Measurements from ENCODE around the gene FIG4. TPM values are rescaled to one million over a fixed set of nuclear protein-coding genes. Genes with fewer than 3 reads are reported as not detected.

The FIG4 gene
- polyA plus RNA-seq, 1 experiment, result 11.2 TPM

DNA sequence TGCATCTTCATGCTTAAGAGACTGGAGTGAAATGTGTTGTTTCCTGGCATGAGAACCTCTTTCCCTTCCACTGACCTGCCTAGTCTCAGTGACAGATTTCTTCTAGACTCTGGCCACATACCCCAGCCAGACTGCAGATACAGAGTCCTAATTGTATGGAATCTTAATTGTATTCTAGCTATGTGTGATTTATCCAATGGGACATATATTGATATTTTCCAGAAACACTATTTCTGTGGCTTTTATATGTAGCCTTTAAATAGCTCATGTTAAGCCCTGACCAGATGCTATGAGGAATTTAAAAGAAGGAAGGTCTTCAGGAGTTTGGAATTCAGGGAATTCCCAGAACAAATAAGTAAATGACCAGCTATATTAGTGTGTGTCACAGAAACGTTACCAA is 99.0 kb downstream of the FIG4 start:
- no peak overlapping the region for H3K4me3 ChIP-seq (ENCODE audit: low read depth, low read length)
- TF ChIP-seq, protein P1, sequence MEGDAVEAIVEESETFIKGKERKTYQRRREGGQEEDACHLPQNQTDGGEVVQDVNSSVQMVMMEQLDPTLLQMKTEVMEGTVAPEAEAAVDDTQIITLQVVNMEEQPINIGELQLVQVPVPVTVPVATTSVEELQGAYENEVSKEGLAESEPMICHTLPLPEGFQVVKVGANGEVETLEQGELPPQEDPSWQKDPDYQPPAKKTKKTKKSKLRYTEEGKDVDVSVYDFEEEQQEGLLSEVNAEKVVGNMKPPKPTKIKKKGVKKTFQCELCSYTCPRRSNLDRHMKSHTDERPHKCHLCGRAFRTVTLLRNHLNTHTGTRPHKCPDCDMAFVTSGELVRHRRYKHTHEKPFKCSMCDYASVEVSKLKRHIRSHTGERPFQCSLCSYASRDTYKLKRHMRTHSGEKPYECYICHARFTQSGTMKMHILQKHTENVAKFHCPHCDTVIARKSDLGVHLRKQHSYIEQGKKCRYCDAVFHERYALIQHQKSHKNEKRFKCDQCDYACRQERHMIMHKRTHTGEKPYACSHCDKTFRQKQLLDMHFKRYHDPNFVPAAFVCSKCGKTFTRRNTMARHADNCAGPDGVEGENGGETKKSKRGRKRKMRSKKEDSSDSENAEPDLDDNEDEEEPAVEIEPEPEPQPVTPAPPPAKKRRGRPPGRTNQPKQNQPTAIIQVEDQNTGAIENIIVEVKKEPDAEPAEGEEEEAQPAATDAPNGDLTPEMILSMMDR (IDR thresholded peaks at IDR 0.05; ENCODE audit: insufficient read depth, low read depth, low read length), result no peak
- H3K27me3 ChIP-seq (ENCODE audit: control insufficient read depth, insufficient read depth, low read length), result no peaks in the 10 kb centered on the region
- POLR2A ChIA-PET, result no interaction called here
- no peaks in the 10 kb centered on the region for H3K36me3 ChIP-seq (ENCODE audit: control insufficient read depth, insufficient read depth, low read length)
- CTCF ChIA-PET, result interaction anchor here (0.6 to 1.3 kb wide), 4 partner anchors 9 to 250 kb away, joined by 3 to 8 read pairs (median 4); no protein-coding TSS in a partner anchor
- DNase-seq (ENCODE audit: low read depth), result peak; percentile 56

GRCh38 chr6:109791301-109791700 is 100.2 kb downstream of the FIG4 start:
- POLR2A ChIA-PET, result interaction anchor here (0.6 kb wide), 1 partner anchor 718 kb away, joined by 3 read pairs; no protein-coding TSS in a partner anchor
- CTCF ChIA-PET, result interaction anchor here (1.3 kb wide), 1 partner anchor 248 kb away, joined by 4 read pairs; no protein-coding TSS in a partner anchor
- TF ChIP-seq, protein P1 (IDR thresholded peaks at IDR 0.05; ENCODE audit: insufficient read depth, low read depth, low read length), result no peak
- no peak for DNase-seq (ENCODE audit: low read depth)
- no peaks in the 10 kb centered on the region for H3K27me3 ChIP-seq (ENCODE audit: control insufficient read depth, insufficient read depth, low read length)
- H3K4me3 ChIP-seq (ENCODE audit: low read depth, low read length), result no peak overlapping the region
- H3K36me3 ChIP-seq (ENCODE audit: control insufficient read depth, insufficient read depth, low read length), result no peaks in the 10 kb centered on the region

- no peak overlapping the region for H3K4me3 ChIP-seq (ENCODE audit: low read depth, low read length)
- TF ChIP-seq, protein P1 (IDR thresholded peaks at IDR 0.05; ENCODE audit: insufficient read depth, low read depth, low read length), result no peak
- no peaks in the 10 kb centered on the region for H3K36me3 ChIP-seq (ENCODE audit: control insufficient read depth, insufficient read depth, low read length)
- CTCF ChIA-PET, result interaction anchor here (0.8 kb wide), 1 partner anchor 10 kb away, joined by 4 read pairs; no protein-coding TSS in a partner anchor
- POLR2A ChIA-PET, result no interaction called here
- DNase-seq (ENCODE audit: low read depth), result no peak
- no peaks in the 10 kb centered on the region for H3K27me3 ChIP-seq (ENCODE audit: control insufficient read depth, insufficient read depth, low read length)
These were observed 101.9 kb downstream of the FIG4 start for GRCh38 chr6:109793021-109793420.

DNA sequence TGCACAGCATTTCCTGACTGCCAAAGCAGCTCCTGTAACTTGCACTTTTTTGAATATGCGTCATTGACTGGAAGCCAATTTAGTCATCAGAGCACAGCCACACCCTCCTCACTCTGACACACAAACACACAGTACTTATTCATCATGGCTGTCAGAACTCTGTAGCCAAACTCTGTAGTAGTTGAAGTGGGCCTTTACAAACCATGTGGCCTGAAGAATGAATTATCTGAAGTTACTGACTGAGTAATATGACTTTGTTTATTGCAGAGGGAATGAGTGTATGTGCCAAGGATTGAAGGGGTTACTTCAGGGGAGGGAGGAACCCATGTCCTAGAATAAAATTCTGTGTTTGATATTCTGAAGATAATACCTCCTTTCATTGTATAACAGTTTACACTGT is 102.7 kb downstream of the FIG4 start:
- POLR2A ChIA-PET, result no interaction called here

DNA sequence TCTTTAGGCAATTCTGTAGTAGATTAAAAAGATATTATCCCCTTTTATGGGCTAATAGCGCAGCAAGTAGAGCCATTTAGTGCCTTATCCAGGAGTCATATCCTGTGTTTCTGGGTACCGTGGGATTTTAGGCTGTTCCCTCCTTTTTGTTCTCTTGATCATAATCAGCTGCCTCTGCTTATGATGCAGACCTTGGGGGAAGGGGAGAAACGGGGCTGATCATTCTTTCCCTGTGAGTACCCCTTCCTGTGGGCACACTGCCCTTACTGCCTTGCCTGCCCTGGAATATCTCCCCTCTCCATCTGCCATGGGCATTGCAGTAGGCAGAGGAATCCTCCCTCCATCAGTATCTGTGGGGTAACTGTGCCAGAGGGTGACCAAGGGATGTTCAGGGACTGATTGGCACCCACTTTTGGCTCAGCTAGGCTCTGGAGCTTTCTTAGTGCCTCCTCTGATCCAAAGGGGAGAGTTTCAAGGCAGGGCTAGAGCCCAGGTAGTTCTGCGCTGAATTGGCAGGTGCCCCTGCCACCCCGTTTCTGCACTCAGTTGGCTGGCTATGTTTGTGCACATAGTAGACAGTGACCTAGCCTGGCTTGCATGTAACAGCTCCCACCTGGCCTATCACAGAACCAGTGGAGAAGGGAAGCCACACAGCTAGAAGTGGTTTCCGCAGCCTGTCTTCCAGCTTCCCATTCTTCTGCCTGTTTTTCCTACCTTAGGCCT is 103.3 kb downstream of the FIG4 start:
- peak; percentile 56 for DNase-seq (ENCODE audit: low read depth)
- no peaks in the 10 kb centered on the region for H3K27me3 ChIP-seq (ENCODE audit: control insufficient read depth, insufficient read depth, low read length)
- ChIA-PET CTCF (no interaction called here), POLR2A (no interaction called here)
- no peaks in the 10 kb centered on the region for H3K36me3 ChIP-seq (ENCODE audit: control insufficient read depth, insufficient read depth, low read length)
- no peak overlapping the region for H3K4me3 ChIP-seq (ENCODE audit: low read depth, low read length)
- TF ChIP-seq, protein P1 (IDR thresholded peaks at IDR 0.05; ENCODE audit: insufficient read depth, low read depth, low read length), result no peak

More for the DNA sequence above, 102.7 kb downstream of the FIG4 start:
- DNase-seq (ENCODE audit: low read depth), result peak; percentile 86
- no peaks in the 10 kb centered on the region for H3K27me3 ChIP-seq (ENCODE audit: control insufficient read depth, insufficient read depth, low read length)
- TF ChIP-seq, protein P1 (IDR thresholded peaks at IDR 0.05; ENCODE audit: insufficient read depth, low read depth, low read length), result no peak
- no peak overlapping the region for H3K4me3 ChIP-seq (ENCODE audit: low read depth, low read length)
- CTCF ChIA-PET, result interaction anchor here (0.8 kb wide), 1 partner anchor 11 kb away, joined by 4 read pairs; no protein-coding TSS in a partner anchor
- H3K36me3 ChIP-seq (ENCODE audit: control insufficient read depth, insufficient read depth, low read length), result no peaks in the 10 kb centered on the region

Data from BJ (cell line).